Ovary (tissue), 9 donors: Measurements from ENCODE around the gene DLK1. TPM values are rescaled to one million over a fixed set of nuclear protein-coding genes. Genes with fewer than 3 reads are reported as not detected.

Experiments used
- DNase-seq, 5 donors: peaks; one replicate each; pipeline ENCODE4 v3.0.0-alpha.2; 2019 to 2020
- H3K27ac ChIP-seq, 2 donors: fragments of 200-600 bp; one replicate each; pipeline versions ENCODE4 v1.5.1 to v1.8.0; 2019 to 2022
- H3K27me3 ChIP-seq: fragments of 200-600 bp; one replicate; pipeline ENCODE4 v1.8.0; 2022
- H3K36me3 ChIP-seq: fragments of 200-600 bp; sonication (generic); one replicate; pipeline ENCODE4 v1.5.1; 2019
- H3K4me1 ChIP-seq: one replicate; pipeline ENCODE4 v1.8.1; 2013; ENCODE audit warnings: mild to moderate bottlenecking, moderate library complexity; ENCODE audit not compliant: insufficient read depth
- H3K4me3 ChIP-seq: fragments of 200-600 bp; sonication (generic); one replicate; pipeline ENCODE4 v1.5.1; 2017
- H3K9me3 ChIP-seq, 2 donors: fragments of 200-600 bp in 1 of 2; sonication (generic) in 1 of 2; one replicate each; pipeline versions ENCODE4 v1.5.1 to v1.8.1; 2013 to 2019; ENCODE audit warnings: mild to moderate bottlenecking in 1 of 2, moderate library complexity in 1 of 2
- EP300 ChIP-seq: sonication (generic); formaldehyde crosslinking; IDR thresholded peaks from one replicate; pipeline ENCODE4 v1.6.1; 2017; ENCODE audit warnings: antibody characterized with exemption
- POLR2A ChIP-seq: fragments of 450-650 bp; IDR thresholded peaks from one replicate; pipeline ENCODE4 v1.6.1; 2017; ENCODE audit warnings: antibody characterized with exemption, mild to moderate bottlenecking, moderate library complexity
- WGBS, 3 donors: extraction: QIAGEN DNeasy Blood & Tissue Kit in 1 of 3; methylation state at CpG; one replicate each; pipeline versions ENCODE4 v1.1.5 to v1.1.7; 2013 to 2017; 5-methylcytosine and 5-hydroxymethylcytosine counted together
- intact Hi-C, 4 donors: fragments of 100-400 bp; cut with DNase I; formaldehyde crosslinking; loops; one replicate each; pipeline versions ENCODE4 v1.11.0 to v1.15.1; 2022 to 2023
- polyA plus RNA-seq, 2 donors: library from polyadenylated mRNA; stranded (reverse); fragments of 200-250 nt in 1 of 2; fragments of 350-450 nt in 1 of 2; fragmentation: Illumina TruSeq in 1 of 2; extraction: RNeasy Lipid Tissue Mini Kit (QIAGEN cat#74804) in 1 of 2; gene quantifications; one replicate each; pipeline ENCODE4 v1.2.3, GENCODE V29; 2013 to 2014
- total RNA-seq, 7 donors: library from RNA; depleted of rRNA in 2 of 7; stranded (reverse); fragments of >200 nt in 2 of 7; fragmentation: NEBNext Ultra II Directional in 3 of 7; extraction: Animal tissue kit (Norgen Biotek cat#: 25700) in 3 of 7; gene quantifications; one replicate each; pipeline versions ENCODE4 v1.1.0 to v1.2.4, GENCODE V29; 2016 to 2023
- TF ChIP-seq, protein P1 (sequence below), 3 donors: fragments of 450-650 bp in 2 of 3; fragments of 200-600 bp in 1 of 3; IDR thresholded peaks; one replicate each; pipeline versions ENCODE4 v1.5.1 to v1.8.0; 2016 to 2022; ENCODE audit warnings: antibody characterized with exemption in 3 of 3, mild to moderate bottlenecking in 1 of 3
- donor health status: DM: no; HTN: no; CAD: no; lungs with moderate emphysema.
- donor health status: DM: no; HTN: no; CAD: no.
- donor health status: Bipolar disorder and iron deficiency.
- donor health status: DM: yes; HTN: yes; CAD: no.
- donor health status: DM: no; HTN: no; CAD: no.
- donor health status: DM: yes; HTN: yes; CAD: no.

DLK1 gene
- total and polyA plus RNA-seq, 9 donors: 34.2 to 1,875 (median 108) TPM

DNA sequence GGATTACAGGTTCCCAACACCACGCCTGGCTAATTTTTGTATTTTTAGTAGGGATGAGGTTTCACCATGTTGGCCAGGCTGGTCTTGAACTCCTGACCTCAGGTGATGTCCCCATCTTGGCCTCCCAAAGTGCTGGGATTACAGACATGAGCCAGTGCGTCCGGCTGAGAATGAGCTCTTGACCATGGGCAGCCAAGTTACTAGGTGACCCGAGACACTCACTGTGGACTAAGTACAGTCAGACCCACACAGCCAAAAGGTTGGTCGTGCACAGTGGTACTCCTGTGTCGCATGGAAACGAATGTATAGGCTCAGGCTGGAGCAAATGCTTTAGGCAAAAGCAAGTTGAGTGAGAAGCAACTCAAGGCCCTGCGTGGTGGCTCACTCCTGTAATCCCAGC is 21.0 kb downstream of the DLK1 start:
- Histone ChIP-seq H3K36me3 (no peaks in the 10 kb centered on the region), H3K4me3 (no peak overlapping the region), H3K4me1 (no peaks in the 10 kb centered on the region), H3K9me3 (no peaks in the 10 kb centered on the region), H3K27ac (no peak overlapping the region), H3K27me3 (no peaks in the 10 kb centered on the region)
- DNase-seq: no peak
- TF ChIP-seq EP300: no peak
- TF ChIP-seq, protein P1, sequence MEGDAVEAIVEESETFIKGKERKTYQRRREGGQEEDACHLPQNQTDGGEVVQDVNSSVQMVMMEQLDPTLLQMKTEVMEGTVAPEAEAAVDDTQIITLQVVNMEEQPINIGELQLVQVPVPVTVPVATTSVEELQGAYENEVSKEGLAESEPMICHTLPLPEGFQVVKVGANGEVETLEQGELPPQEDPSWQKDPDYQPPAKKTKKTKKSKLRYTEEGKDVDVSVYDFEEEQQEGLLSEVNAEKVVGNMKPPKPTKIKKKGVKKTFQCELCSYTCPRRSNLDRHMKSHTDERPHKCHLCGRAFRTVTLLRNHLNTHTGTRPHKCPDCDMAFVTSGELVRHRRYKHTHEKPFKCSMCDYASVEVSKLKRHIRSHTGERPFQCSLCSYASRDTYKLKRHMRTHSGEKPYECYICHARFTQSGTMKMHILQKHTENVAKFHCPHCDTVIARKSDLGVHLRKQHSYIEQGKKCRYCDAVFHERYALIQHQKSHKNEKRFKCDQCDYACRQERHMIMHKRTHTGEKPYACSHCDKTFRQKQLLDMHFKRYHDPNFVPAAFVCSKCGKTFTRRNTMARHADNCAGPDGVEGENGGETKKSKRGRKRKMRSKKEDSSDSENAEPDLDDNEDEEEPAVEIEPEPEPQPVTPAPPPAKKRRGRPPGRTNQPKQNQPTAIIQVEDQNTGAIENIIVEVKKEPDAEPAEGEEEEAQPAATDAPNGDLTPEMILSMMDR (IDR thresholded peaks at IDR 0.05): no peak
- TF ChIP-seq POLR2A: no peak
- 88 to 96% (median 92%) methylated on average over 8 of the region's 8 CpGs for WGBS, 3 donors
- intact Hi-C loops: no loop called here

DNA sequence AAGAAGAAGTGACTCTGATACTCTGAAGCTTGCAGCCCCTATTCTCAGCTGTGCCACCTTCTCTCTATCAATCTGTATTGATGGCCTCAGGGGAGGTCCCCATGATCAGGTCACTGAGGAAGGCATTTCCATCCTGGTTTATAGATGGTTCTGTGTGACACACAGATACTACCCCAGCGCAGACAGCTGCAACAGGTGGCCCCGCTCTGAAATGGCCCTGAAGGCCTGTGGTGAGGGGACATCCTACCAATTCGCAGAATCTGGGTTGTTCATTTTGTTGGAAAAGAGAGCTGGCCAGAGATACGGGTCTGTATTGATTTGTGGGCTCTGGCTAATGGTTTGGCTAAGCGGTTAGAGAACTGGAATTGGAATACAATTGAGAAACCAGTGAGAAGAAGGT is 21.7 kb downstream of the DLK1 start:
- Histone ChIP-seq H3K27me3 (no peaks in the 10 kb centered on the region), H3K36me3 (no peaks in the 10 kb centered on the region), H3K4me3 (no peak overlapping the region), H3K27ac (no peak overlapping the region), H3K9me3 (no peaks in the 10 kb centered on the region), H3K4me1 (no peaks in the 10 kb centered on the region)
- no peak for DNase-seq
- TF ChIP-seq, protein P1 (IDR thresholded peaks at IDR 0.05): no peak
- no peak for TF ChIP-seq EP300
- no peak for TF ChIP-seq POLR2A
- 73 to 86% (median 74%) methylated on average over 5 of the region's 5 CpGs for WGBS, 3 donors
- intact Hi-C loops: no loop called here

DNA sequence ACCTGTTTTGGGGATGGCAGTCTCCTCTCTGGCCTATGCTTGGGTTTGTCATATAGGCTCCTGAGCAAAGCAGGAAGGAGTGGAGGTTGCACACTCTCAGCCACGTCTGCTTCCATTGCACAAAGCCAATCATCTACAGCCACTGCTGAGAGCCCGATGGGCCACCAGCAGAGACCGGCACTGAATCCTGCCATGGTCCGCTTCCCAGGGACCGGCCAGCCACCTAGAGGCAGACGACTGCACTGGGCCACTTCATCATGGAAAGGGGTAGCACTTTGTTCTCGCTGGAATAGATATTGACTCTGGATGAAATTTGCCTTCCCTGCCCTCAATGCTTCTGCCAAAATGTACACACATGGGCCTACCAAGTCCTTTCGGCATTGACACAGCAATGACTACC is 22.3 kb downstream of the DLK1 start:
- intact Hi-C loops: no loop called here
- Histone ChIP-seq H3K9me3 (no peaks in the 10 kb centered on the region), H3K27me3 (no peaks in the 10 kb centered on the region), H3K4me1 (no peaks in the 10 kb centered on the region), H3K36me3 (no peaks in the 10 kb centered on the region), H3K4me3 (no peak overlapping the region), H3K27ac (no peak overlapping the region)
- TF ChIP-seq, protein P1 (IDR thresholded peaks at IDR 0.05): no peak
- no peak for TF ChIP-seq POLR2A
- no peak for TF ChIP-seq EP300
- no peak for DNase-seq
- 84 to 89% (median 88%) methylated on average over 8 of the region's 8 CpGs for WGBS, 3 donors

DNA sequence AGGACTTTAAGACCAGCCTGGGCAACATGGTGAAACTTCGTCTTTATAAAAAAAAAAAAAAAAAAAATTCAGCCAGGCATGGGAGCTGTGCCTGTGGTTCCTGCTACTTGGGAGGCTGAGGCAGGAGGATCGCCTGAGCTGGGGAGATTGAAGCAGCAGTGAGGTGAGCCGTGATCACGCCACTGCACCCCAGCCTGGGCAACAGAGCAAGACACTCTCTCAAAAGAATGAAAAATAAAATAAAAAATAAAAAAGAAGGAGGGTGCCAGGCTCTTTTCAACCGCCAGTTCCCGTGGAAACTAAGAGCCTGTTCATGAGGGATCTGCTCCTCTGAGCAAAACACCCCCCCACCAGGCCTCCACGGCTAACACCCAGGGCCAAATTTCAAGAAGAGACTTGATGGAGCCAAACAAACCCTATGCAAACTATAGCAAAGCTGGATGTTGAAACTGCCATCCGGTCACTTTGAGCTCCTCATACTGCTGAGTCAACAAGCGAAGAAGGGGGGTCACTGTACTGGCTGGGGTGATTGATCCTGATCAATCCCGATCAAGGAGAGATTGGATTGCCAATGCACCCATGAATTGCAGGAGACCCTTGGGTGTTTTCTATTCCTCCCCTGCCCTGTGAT is 23.4 kb downstream of the DLK1 start:
- Histone ChIP-seq H3K27ac (no peak overlapping the region), H3K4me3 (no peak overlapping the region), H3K36me3 (no peaks in the 10 kb centered on the region), H3K27me3 (no peaks in the 10 kb centered on the region), H3K9me3 (no peaks in the 10 kb centered on the region), H3K4me1 (no peaks in the 10 kb centered on the region)
- no peak for TF ChIP-seq POLR2A
- no peak for TF ChIP-seq EP300
- TF ChIP-seq, protein P1 (IDR thresholded peaks at IDR 0.05): no peak
- no peak for DNase-seq
- intact Hi-C loops: no loop called here
- WGBS, 3 donors: 93 to 94% (median 94%) methylated on average over 10 of the region's 10 CpGs
